ENCODE data around the gene UBL5. TPM values are rescaled to one million over a fixed set of nuclear protein-coding genes. Genes with fewer than 3 reads are reported as not detected.

Gene UBL5
- total RNA-seq, 1 experiment from 2014 or later = 521 TPM

- H3K9me2 ChIP-seq (replicated peaks; ENCODE audit: low read length) = no peaks in the 10 kb centered on the region
- ChIA-PET POLR2A (ENCODE audit: unreplicated experiment) (no interaction called here), CTCF (interaction anchor here (0.6 kb wide), 1 partner anchor 8 kb away, joined by 3 read pairs; no protein-coding TSS in a partner anchor)
- intact Hi-C loops (cut with micrococcal nuclease) = no loop called here
- no peaks in the 10 kb centered on the region for H3K9me3 ChIP-seq (ENCODE audit: low read length)
- H3K4me3 ChIP-seq (ENCODE audit: low read length) = peak within 1 kb of the TSS; percentile 99
- H3K36me3 ChIP-seq (ENCODE audit: low read depth, low read length) = peaks cover 15% of the 10 kb centered on the region; the same call in 1 of the 2 replicates
- H3K4me1 ChIP-seq (ENCODE audit: insufficient read depth, low read length) = peaks cover 7% of the 10 kb centered on the region
- H3F3A ChIP-seq (ENCODE audit: low read length, unreplicated experiment) = peaks cover 6% of the 10 kb centered on the region
- H3K79me2 ChIP-seq (ENCODE audit: low read length) = peaks cover 34% of the 10 kb centered on the region
- peak within 1 kb of the TSS; percentile 86 for H3K9ac ChIP-seq (ENCODE audit: low read length)
- H3K27me3 ChIP-seq (ENCODE audit: low read length) = no peaks in the 10 kb centered on the region
- no peak within 1 kb of the TSS for H3K27ac ChIP-seq (ENCODE audit: low read length)
- peak; percentile 100 for DNase-seq
- ATAC-seq = peak; percentile 97
- BruUV-seq (replicated peaks) = no TSS peak
- no peaks in the 10 kb centered on the region for H4K20me1 ChIP-seq (ENCODE audit: low read length)
- H2AFZ ChIP-seq (ENCODE audit: low read length) = peak within 1 kb of the TSS; percentile 76
- H3K4me2 ChIP-seq (ENCODE audit: low read length) = peak within 1 kb of the TSS; percentile 98
- TF ChIP-seq CTCF (conservative IDR thresholded peaks at IDR 0.05; ENCODE audit: low read depth, low read length) (peak; percentile 39), EZH2phosphoT487 (IDR thresholded peaks at IDR 0.05; ENCODE audit: borderline replicate concordance, low read length) (no peak)
Observed at GRCh38 chr19:9834726-9835506, 7.2 kb downstream of the UBL5 start, which contains the start of gene PIN1. TSS of gene PIN1 (plus strand) at chr19:9835318. CDS start at chr19:9835345, 27 bp downstream.

- peak overlapping the region; percentile 76 for H2AFZ ChIP-seq (ENCODE audit: low read length)
- peak overlapping the region; percentile 86 for H3K9ac ChIP-seq (ENCODE audit: low read length)
- H4K20me1 ChIP-seq (ENCODE audit: low read length) = no peaks in the 10 kb centered on the region
- peaks cover 7% of the 10 kb centered on the region for H3K4me1 ChIP-seq (ENCODE audit: insufficient read depth, low read length)
- POLR2A ChIA-PET (ENCODE audit: unreplicated experiment) = no interaction called here
- H3K27ac ChIP-seq (ENCODE audit: low read length) = no peak overlapping the region
- H3K4me2 ChIP-seq (ENCODE audit: low read length) = peak overlapping the region; percentile 98
- intact Hi-C loops (cut with micrococcal nuclease) = no loop called here
- DNase-seq (no peak), ATAC-seq (peak; percentile 6)
- H3K79me2 ChIP-seq (ENCODE audit: low read length) = peaks cover 28% of the 10 kb centered on the region
- H3K9me2 ChIP-seq (replicated peaks; ENCODE audit: low read length) = no peaks in the 10 kb centered on the region
- TSS peak; percentile 31 for BruUV-seq (replicated peaks)
- H3F3A ChIP-seq (ENCODE audit: low read length, unreplicated experiment) = peaks cover 6% of the 10 kb centered on the region
- TF ChIP-seq CTCF (conservative IDR thresholded peaks at IDR 0.05; ENCODE audit: low read depth, low read length) (no peak), EZH2phosphoT487 (IDR thresholded peaks at IDR 0.05; ENCODE audit: borderline replicate concordance, low read length) (no peak), EZH2 (IDR thresholded peaks at IDR 0.05; ENCODE audit: low read length, unreplicated experiment) (no peak)
- peaks cover 16% of the 10 kb centered on the region; the same call in 1 of the 2 replicates for H3K36me3 ChIP-seq (ENCODE audit: low read depth, low read length)
- no peaks in the 10 kb centered on the region for H3K27me3 ChIP-seq (ENCODE audit: low read length)
- H3K9me3 ChIP-seq (ENCODE audit: low read length) = no peaks in the 10 kb centered on the region
- peak overlapping the region; percentile 99 for H3K4me3 ChIP-seq (ENCODE audit: low read length)
- CTCF ChIA-PET = interaction anchor here (0.6 kb wide), 1 partner anchor 9 kb away, joined by 3 read pairs; no protein-coding TSS in a partner anchor
Observed at GRCh38 chr19:9835507-9835949, 7.8 kb downstream of the UBL5 start.

GRCh38 chr19:9836021-9836420, 8.3 kb downstream of the UBL5 start:
- peaks cover 25% of the 10 kb centered on the region for H3K79me2 ChIP-seq (ENCODE audit: low read length)
- peaks cover 7% of the 10 kb centered on the region for H3K4me1 ChIP-seq (ENCODE audit: insufficient read depth, low read length)
- H3K4me3 ChIP-seq (ENCODE audit: low read length) = peak overlapping the region; percentile 99
- peak overlapping the region; percentile 98 for H3K4me2 ChIP-seq (ENCODE audit: low read length)
- intact Hi-C loops (cut with micrococcal nuclease) = no loop called here
- H2AFZ ChIP-seq (ENCODE audit: low read length) = peak overlapping the region; percentile 76
- H3K9me2 ChIP-seq (replicated peaks; ENCODE audit: low read length) = no peaks in the 10 kb centered on the region
- H3F3A ChIP-seq (ENCODE audit: low read length, unreplicated experiment) = peaks cover 6% of the 10 kb centered on the region
- no TSS peak for BruUV-seq (replicated peaks)
- H3K27me3 ChIP-seq (ENCODE audit: low read length) = no peaks in the 10 kb centered on the region
- H3K36me3 ChIP-seq (ENCODE audit: low read depth, low read length) = peaks cover 20% of the 10 kb centered on the region
- peak; percentile 59 for DNase-seq
- ATAC-seq = no peak
- TF ChIP-seq CTCF (conservative IDR thresholded peaks at IDR 0.05; ENCODE audit: low read depth, low read length) = peak; percentile 22; the same call in 1 of the 2 replicates
- TF ChIP-seq EZH2phosphoT487 (IDR thresholded peaks at IDR 0.05; ENCODE audit: borderline replicate concordance, low read length) = no peak
- ChIA-PET CTCF (no interaction called here), POLR2A (ENCODE audit: unreplicated experiment) (no interaction called here)
- H3K9me3 ChIP-seq (ENCODE audit: low read length) = no peaks in the 10 kb centered on the region
- no peak overlapping the region for H3K27ac ChIP-seq (ENCODE audit: low read length)
- no peaks in the 10 kb centered on the region for H4K20me1 ChIP-seq (ENCODE audit: low read length)
- peak overlapping the region; percentile 86 for H3K9ac ChIP-seq (ENCODE audit: low read length)

Data from PC-3 (cell line).